Stomach (tissue), 4 donors: ENCODE results near the gene SIX5.

Source experiments
- EP300 ChIP-seq: sonication (generic); formaldehyde crosslinking; IDR thresholded peaks from one replicate; pipeline ENCODE4 v1.6.1; 2017; ENCODE audit warnings: antibody characterized with exemption
- POLR2A ChIP-seq, 4 donors: fragments of 450-650 bp; IDR thresholded peaks; one replicate each; pipeline ENCODE4 v1.6.1; 2016; ENCODE audit warnings: antibody characterized with exemption in 4 of 4, control low read depth in 2 of 4, mild to moderate bottlenecking in 1 of 4, moderate library complexity in 1 of 4
- TF ChIP-seq, protein P1 (sequence below), 7 experiments: fragments of 450-650 bp in 4 of 7; fragments of 200-600 bp in 3 of 7; sonication (generic) in 3 of 7; IDR thresholded peaks; one replicate each; pipeline ENCODE4 v1.5.1; 2016 to 2019; ENCODE audit warnings: antibody characterized with exemption in 7 of 7, control low read depth in 2 of 7, mild to moderate bottlenecking in 1 of 7

DNA sequence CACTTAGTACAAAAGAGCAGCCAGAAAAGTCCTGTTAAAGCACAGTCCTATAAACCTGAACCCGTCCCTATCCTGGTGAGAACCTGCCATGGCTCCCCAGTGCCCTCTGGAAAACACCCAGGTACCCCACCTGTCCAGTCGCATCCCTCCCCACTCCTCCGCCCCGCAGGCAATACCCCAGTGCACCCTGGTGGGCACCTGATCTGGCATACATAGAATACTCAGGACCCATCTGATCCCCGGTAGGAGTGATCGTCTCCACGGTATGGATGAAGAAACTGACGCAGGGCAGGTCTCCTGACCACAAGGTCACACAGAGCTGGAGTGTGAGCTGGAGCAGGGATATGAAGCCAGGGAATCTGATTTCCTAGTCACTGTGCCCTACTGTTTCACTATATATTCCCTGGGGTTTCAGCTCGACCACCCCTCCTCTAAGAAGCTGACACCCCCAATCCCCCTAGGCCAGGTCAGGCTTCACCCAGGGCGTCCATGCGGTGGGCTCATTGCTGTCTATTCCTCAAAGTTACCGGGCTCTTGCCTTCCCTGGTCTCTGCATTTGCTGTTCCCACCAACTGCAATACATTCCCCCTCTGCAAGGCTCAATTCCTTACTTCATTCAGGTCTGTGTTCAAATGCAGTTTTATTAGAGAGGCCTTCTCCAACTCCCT is 50.9 kb downstream of the SIX5 start:
- TF ChIP-seq, protein P1, sequence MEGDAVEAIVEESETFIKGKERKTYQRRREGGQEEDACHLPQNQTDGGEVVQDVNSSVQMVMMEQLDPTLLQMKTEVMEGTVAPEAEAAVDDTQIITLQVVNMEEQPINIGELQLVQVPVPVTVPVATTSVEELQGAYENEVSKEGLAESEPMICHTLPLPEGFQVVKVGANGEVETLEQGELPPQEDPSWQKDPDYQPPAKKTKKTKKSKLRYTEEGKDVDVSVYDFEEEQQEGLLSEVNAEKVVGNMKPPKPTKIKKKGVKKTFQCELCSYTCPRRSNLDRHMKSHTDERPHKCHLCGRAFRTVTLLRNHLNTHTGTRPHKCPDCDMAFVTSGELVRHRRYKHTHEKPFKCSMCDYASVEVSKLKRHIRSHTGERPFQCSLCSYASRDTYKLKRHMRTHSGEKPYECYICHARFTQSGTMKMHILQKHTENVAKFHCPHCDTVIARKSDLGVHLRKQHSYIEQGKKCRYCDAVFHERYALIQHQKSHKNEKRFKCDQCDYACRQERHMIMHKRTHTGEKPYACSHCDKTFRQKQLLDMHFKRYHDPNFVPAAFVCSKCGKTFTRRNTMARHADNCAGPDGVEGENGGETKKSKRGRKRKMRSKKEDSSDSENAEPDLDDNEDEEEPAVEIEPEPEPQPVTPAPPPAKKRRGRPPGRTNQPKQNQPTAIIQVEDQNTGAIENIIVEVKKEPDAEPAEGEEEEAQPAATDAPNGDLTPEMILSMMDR (IDR thresholded peaks at IDR 0.05) = no peak
- no peak for TF ChIP-seq POLR2A (IDR thresholded peaks at IDR 0.05)
- no peak for TF ChIP-seq EP300
